Kidney epithelial cell (primary cell): ENCODE results near the gene ETNK1. TPM values are rescaled to one million over a fixed set of nuclear protein-coding genes. Genes with fewer than 3 reads are reported as not detected.
A peak's percentile ranks its signal among the peaks of the same experiment; 100 is the strongest.
"Not testable (repeated sequence)": the region's sequence is repeated elsewhere in the genome, so short reads cannot be mapped to it uniquely, and the experiment has no call there.

Experiments used
- DNase-seq: peaks from one replicate; pipeline ENCODE4 v3.0.0-alpha.2; 2010; ENCODE audit warnings: low read depth
- H3K27me3 ChIP-seq: 2 replicates; pipeline ENCODE4 v1.6.0; 2011; ENCODE audit warnings: low read length; ENCODE audit not compliant: control insufficient read depth, insufficient read depth
- H3K36me3 ChIP-seq: 2 replicates; pipeline ENCODE4 v1.5.1; 2011; ENCODE audit warnings: low read length; ENCODE audit not compliant: control insufficient read depth, insufficient read depth
- H3K4me3 ChIP-seq: 2 replicates; pipeline ENCODE4 v1.5.1; 2011; ENCODE audit warnings: low read depth, mild to moderate bottlenecking, control low read depth, low read length
- total RNA-seq: library from RNA; depleted of rRNA; stranded (reverse); fragments of >200 nt; gene quantifications from 2 replicates; pipeline ENCODE4 v1.2.3, GENCODE V29; 2015
- TF ChIP-seq, protein P1 (sequence below): IDR thresholded peaks from 2 replicates; pipeline ENCODE4 v1.5.1; 2011; ENCODE audit warnings: mild to moderate bottlenecking, moderate library complexity, low read length, control low read depth, inconsistent platforms; ENCODE audit not compliant: insufficient read depth, poor library complexity, severe bottlenecking

Gene ETNK1
- total RNA-seq, 1 donor from 2014 or later: 27.4 TPM

DNA sequence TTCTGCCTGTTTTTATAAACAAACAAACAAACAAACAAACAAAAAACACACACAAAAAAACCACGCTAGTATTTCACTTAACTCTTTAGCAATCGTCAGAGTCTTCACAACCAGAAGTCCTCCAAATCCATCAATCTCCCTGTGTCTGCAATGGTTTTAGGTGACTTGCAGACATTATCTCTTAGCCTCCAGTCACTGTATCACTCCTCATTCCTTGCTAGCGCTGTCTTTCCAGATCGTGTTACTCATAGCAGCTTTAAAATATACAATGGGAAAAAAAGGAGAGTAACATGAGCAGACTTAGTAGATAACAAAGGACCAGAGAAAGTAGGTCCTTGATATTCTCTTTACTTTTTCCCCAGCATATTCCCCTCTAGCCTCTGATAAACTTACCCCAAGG lies 15.5 kb upstream of the ETNK1 start:
- DNase-seq: no peak
- Histone ChIP-seq H3K36me3 (no peaks in the 10 kb centered on the region), H3K27me3 (no peaks in the 10 kb centered on the region), H3K4me3 (no peak overlapping the region)
- TF ChIP-seq, protein P1, sequence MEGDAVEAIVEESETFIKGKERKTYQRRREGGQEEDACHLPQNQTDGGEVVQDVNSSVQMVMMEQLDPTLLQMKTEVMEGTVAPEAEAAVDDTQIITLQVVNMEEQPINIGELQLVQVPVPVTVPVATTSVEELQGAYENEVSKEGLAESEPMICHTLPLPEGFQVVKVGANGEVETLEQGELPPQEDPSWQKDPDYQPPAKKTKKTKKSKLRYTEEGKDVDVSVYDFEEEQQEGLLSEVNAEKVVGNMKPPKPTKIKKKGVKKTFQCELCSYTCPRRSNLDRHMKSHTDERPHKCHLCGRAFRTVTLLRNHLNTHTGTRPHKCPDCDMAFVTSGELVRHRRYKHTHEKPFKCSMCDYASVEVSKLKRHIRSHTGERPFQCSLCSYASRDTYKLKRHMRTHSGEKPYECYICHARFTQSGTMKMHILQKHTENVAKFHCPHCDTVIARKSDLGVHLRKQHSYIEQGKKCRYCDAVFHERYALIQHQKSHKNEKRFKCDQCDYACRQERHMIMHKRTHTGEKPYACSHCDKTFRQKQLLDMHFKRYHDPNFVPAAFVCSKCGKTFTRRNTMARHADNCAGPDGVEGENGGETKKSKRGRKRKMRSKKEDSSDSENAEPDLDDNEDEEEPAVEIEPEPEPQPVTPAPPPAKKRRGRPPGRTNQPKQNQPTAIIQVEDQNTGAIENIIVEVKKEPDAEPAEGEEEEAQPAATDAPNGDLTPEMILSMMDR: no peak

DNA sequence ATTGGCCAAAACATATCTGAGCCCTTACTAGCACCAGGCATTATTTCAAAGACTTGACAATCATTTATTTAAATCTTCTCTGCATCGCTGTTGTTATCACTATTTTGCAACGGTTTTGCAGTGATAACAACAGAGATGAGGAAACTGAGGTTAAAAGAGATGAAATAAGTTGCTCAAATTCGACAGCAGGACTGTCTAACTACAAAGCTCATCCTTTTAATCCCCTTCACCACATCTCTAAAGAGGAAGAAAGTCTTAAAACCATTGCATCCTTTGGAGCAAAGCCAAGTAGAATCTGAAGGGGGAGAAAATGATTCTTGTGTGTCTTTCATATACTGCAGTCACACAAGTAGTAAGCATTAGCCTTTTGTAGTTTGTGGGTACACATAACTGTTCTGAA lies 14.8 kb upstream of the ETNK1 start:
- no peak for DNase-seq
- no peaks in the 10 kb centered on the region for H3K27me3 ChIP-seq
- no peak overlapping the region for H3K4me3 ChIP-seq
- no peaks in the 10 kb centered on the region for H3K36me3 ChIP-seq
- TF ChIP-seq, protein P1: no peak

DNA sequence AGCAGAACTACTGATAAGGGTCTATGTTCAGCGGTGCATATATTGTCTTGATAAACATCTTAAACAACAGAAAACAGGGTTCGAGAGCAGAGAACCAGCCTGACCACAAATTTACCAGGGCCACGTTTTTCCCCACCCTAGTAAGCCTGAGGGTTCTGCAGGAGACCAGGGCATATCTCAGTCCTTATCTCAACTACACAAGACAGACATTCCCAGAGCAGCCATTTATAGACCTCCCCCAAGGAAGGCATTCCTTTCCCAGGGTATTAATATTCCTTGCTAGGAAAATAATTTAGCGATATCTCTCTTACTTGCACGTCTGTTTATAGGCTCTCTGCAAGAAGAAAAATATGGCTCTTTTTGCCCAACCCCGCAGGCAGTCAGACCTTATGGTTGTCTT lies 12.1 kb upstream of the ETNK1 start:
- not testable (repeated sequence) for H3K36me3 ChIP-seq, DNase-seq, H3K27me3 ChIP-seq, H3K4me3 ChIP-seq

DNA sequence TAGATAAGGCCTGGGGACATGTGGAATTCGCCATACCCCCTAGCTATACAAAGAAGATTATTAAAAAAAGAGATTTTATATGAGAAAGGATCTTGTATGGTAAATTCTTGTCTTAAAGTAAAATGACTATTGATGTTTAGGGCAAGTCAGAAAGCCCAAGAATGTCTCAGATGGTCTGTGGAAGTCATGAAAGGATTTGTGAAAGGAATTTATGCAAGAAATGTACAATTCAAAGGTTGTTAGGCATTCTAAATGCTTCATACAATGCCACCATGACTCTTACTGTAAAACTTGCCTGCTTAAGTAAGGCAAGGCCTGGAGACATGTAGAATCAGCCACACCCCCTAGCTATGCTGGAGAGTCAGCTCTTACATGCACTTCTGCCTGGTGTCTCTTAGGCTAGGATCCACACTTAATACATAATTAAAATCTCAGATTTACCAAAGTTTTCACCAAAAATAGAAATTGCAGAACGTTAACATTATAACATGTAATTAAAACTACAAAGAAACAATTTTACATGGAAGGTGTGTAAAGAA lies 8.9 kb upstream of the ETNK1 start:
- no peak for DNase-seq
- Histone ChIP-seq H3K4me3 (no peak overlapping the region), H3K27me3 (no peaks in the 10 kb centered on the region), H3K36me3 (no peaks in the 10 kb centered on the region)
- TF ChIP-seq, protein P1: no peak

DNA sequence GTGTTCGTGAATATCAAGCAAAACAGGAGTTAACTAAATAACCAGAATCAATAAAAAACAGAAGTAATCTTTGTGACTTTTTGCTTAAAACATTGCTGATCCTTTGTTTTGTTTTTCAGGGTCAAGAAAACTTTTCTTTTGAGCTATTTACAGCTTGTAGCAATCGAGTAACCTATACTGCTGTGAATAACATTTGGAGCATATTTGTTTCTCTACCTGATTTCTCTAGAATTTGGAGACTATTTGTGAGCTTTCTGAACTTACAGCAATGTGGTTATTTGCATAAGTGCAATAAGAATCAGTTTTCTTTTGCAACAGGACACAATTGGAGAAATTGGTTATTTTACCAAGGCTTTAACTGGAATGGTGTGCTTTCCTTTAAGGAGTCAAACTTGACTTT lies 7.3 kb upstream of the ETNK1 start:
- H3K4me3 ChIP-seq: no peak overlapping the region
- TF ChIP-seq, protein P1: no peak
- no peaks in the 10 kb centered on the region for H3K36me3 ChIP-seq
- no peaks in the 10 kb centered on the region for H3K27me3 ChIP-seq
- DNase-seq: no peak

DNA sequence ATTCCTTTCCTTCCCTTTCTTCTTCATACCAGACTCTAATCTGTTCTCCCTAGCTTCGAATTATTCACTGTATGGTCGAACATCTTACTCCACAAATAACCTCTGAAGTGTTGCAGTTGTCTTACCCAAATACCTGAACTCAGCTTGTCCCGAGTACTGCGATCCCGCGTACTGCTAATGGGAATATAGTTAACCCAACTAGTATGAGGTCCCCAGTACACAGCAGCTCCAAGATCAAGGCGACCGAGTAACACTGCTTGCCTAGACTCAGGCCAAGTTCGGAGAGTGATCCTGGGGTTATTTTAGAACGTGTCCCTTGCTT lies 462 bp upstream of the ETNK1 start:
- TF ChIP-seq, protein P1: no peak
- Histone ChIP-seq H3K27me3 (no peaks in the 10 kb centered on the region), H3K4me3 (peak overlapping the region; percentile 86), H3K36me3 (no peaks in the 10 kb centered on the region)
- no peak for DNase-seq
